HG02759 (cell line): Measurements from ENCODE around the gene PRDM12.

Experiments used
- ATAC-seq: cut with Tn5 transposase; IDR thresholded peaks from one replicate; pipeline ENCODE4 v1.9.1; 2021; ENCODE audit warnings: mild to moderate bottlenecking, moderate library complexity; ENCODE audit not compliant: unreplicated experiment

Gene PRDM12

GRCh38 chr9:130635721-130636647, 28.4 kb upstream of the PRDM12 start:
- ATAC-seq, result no peak

GRCh38 chr9:130636648-130637020, 27.8 kb upstream of the PRDM12 start:
- no peak for ATAC-seq

- ATAC-seq, result no peak
Measured at GRCh38 chr9:130638284-130639123, 25.9 kb upstream of the PRDM12 start.

GRCh38 chr9:130639124-130639765, 25.1 kb upstream of the PRDM12 start:
- ATAC-seq, result no peak

GRCh38 chr9:130639866-130640555, 24.4 kb upstream of the PRDM12 start:
- ATAC-seq, result no peak

- no peak for ATAC-seq
Measured at GRCh38 chr9:130640681-130641080, 23.7 kb upstream of the PRDM12 start.

- ATAC-seq, result no peak
Measured at GRCh38 chr9:130642926-130643325, 21.5 kb upstream of the PRDM12 start.

- no peak for ATAC-seq
Measured at GRCh38 chr9:130651221-130651620, 13.2 kb upstream of the PRDM12 start.

- no peak for ATAC-seq
Measured at GRCh38 chr9:130651752-130652151, 12.6 kb upstream of the PRDM12 start.

- ATAC-seq, result no peak
Measured at GRCh38 chr9:130654879-130655278, 9.5 kb upstream of the PRDM12 start.

- ATAC-seq, result no peak
Measured at GRCh38 chr9:130658893-130659698, 5.3 kb upstream of the PRDM12 start.

GRCh38 chr9:130659699-130660248, 4.6 kb upstream of the PRDM12 start:
- ATAC-seq, result no peak

- ATAC-seq, result no peak
Measured at GRCh38 chr9:130660326-130660682, 4.1 kb upstream of the PRDM12 start.

- ATAC-seq, result no peak
Measured at GRCh38 chr9:130660683-130661450, 3.5 kb upstream of the PRDM12 start.

GRCh38 chr9:130661451-130662098, 2.8 kb upstream of the PRDM12 start:
- no peak for ATAC-seq

- no peak for ATAC-seq
Measured at GRCh38 chr9:130662099-130662969, 2.1 kb upstream of the PRDM12 start.

- no peak for ATAC-seq
Measured at GRCh38 chr9:130662970-130663257, 1.5 kb upstream of the PRDM12 start.
